Ovary (tissue), 9 donors: ENCODE results near the gene CLCN5. TPM values are rescaled to one million over a fixed set of nuclear protein-coding genes. Genes with fewer than 3 reads are reported as not detected.

Source experiments
- DNase-seq, 5 donors: peaks; one replicate each; pipeline ENCODE4 v3.0.0-alpha.2; 2019 to 2020
- H3K27ac ChIP-seq, 2 donors: fragments of 200-600 bp; one replicate each; pipeline versions ENCODE4 v1.5.1 to v1.8.0; 2019 to 2022
- H3K27me3 ChIP-seq: fragments of 200-600 bp; one replicate; pipeline ENCODE4 v1.8.0; 2022
- H3K36me3 ChIP-seq: fragments of 200-600 bp; sonication (generic); one replicate; pipeline ENCODE4 v1.5.1; 2019
- H3K4me1 ChIP-seq: one replicate; pipeline ENCODE4 v1.8.1; 2013; ENCODE audit warnings: mild to moderate bottlenecking, moderate library complexity; ENCODE audit not compliant: insufficient read depth
- H3K4me3 ChIP-seq: fragments of 200-600 bp; sonication (generic); one replicate; pipeline ENCODE4 v1.5.1; 2017
- H3K9me3 ChIP-seq, 2 donors: fragments of 200-600 bp in 1 of 2; sonication (generic) in 1 of 2; one replicate each; pipeline versions ENCODE4 v1.5.1 to v1.8.1; 2013 to 2019; ENCODE audit warnings: mild to moderate bottlenecking in 1 of 2, moderate library complexity in 1 of 2
- CTCF ChIP-seq, 3 donors: fragments of 450-650 bp in 2 of 3; fragments of 200-600 bp in 1 of 3; IDR thresholded peaks; one replicate each; pipeline versions ENCODE4 v1.5.1 to v1.8.0; 2016 to 2022; ENCODE audit warnings: antibody characterized with exemption in 3 of 3, mild to moderate bottlenecking in 1 of 3
- EP300 ChIP-seq: sonication (generic); formaldehyde crosslinking; IDR thresholded peaks from one replicate; pipeline ENCODE4 v1.6.1; 2017; ENCODE audit warnings: antibody characterized with exemption
- POLR2A ChIP-seq: fragments of 450-650 bp; IDR thresholded peaks from one replicate; pipeline ENCODE4 v1.6.1; 2017; ENCODE audit warnings: antibody characterized with exemption, mild to moderate bottlenecking, moderate library complexity
- WGBS, 3 donors: extraction: QIAGEN DNeasy Blood & Tissue Kit in 1 of 3; methylation state at CpG; one replicate each; pipeline versions ENCODE4 v1.1.5 to v1.1.7; 2013 to 2017; 5-methylcytosine and 5-hydroxymethylcytosine counted together
- intact Hi-C, 4 donors: fragments of 100-400 bp; cut with DNase I; formaldehyde crosslinking; loops; one replicate each; pipeline versions ENCODE4 v1.11.0 to v1.15.1; 2022 to 2023
- polyA plus RNA-seq, 2 donors: library from polyadenylated mRNA; stranded (reverse); fragments of 200-250 nt in 1 of 2; fragments of 350-450 nt in 1 of 2; fragmentation: Illumina TruSeq in 1 of 2; extraction: RNeasy Lipid Tissue Mini Kit (QIAGEN cat#74804) in 1 of 2; gene quantifications; one replicate each; pipeline ENCODE4 v1.2.3, GENCODE V29; 2013 to 2014
- total RNA-seq, 7 donors: library from RNA; depleted of rRNA in 2 of 7; stranded (reverse); fragments of >200 nt in 2 of 7; fragmentation: NEBNext Ultra II Directional in 3 of 7; extraction: Animal tissue kit (Norgen Biotek cat#: 25700) in 3 of 7; gene quantifications; one replicate each; pipeline versions ENCODE4 v1.1.0 to v1.2.4, GENCODE V29; 2016 to 2023
- donor health status: DM: no; HTN: no; CAD: no; lungs with moderate emphysema.
- donor health status: DM: no; HTN: no; CAD: no.
- donor health status: Bipolar disorder and iron deficiency.
- donor health status: DM: yes; HTN: yes; CAD: no.
- donor health status: DM: no; HTN: no; CAD: no.
- donor health status: DM: yes; HTN: yes; CAD: no.

CLCN5 gene
- total and polyA plus RNA-seq, 9 donors = 1.4 to 26.5 (median 16.2) TPM

GRCh38 chrX:49999087-49999486 lies 76.7 kb downstream of the CLCN5 start:
- no peak for DNase-seq
- no peaks in the 10 kb centered on the region for H3K9me3 ChIP-seq
- TF ChIP-seq POLR2A (no peak), CTCF (IDR thresholded peaks at IDR 0.05) (no peak), EP300 (no peak)
- no peak overlapping the region for H3K4me3 ChIP-seq
- 74 to 83% (median 77%) methylated on average over 3 of the region's 3 CpGs for WGBS, 3 donors
- no peaks in the 10 kb centered on the region for H3K36me3 ChIP-seq
- no peak overlapping the region for H3K27ac ChIP-seq
- H3K27me3 ChIP-seq = no peaks in the 10 kb centered on the region
- intact Hi-C loops = no loop called here
- H3K4me1 ChIP-seq = no peaks in the 10 kb centered on the region

- no peaks in the 10 kb centered on the region for H3K36me3 ChIP-seq
- H3K27me3 ChIP-seq = no peaks in the 10 kb centered on the region
- no peaks in the 10 kb centered on the region for H3K4me1 ChIP-seq
- H3K4me3 ChIP-seq = no peak overlapping the region
- intact Hi-C loops = no loop called here
- H3K27ac ChIP-seq = no peak overlapping the region
- no peaks in the 10 kb centered on the region for H3K9me3 ChIP-seq
- TF ChIP-seq POLR2A (no peak), CTCF (IDR thresholded peaks at IDR 0.05) (no peak), EP300 (no peak)
- DNase-seq = no peak
Measured at GRCh38 chrX:50000937-50001542, 78.6 kb downstream of the CLCN5 start.

GRCh38 chrX:50002067-50002714 lies 79.8 kb downstream of the CLCN5 start:
- H3K27ac ChIP-seq = no peak overlapping the region
- no peaks in the 10 kb centered on the region for H3K27me3 ChIP-seq
- H3K4me1 ChIP-seq = no peaks in the 10 kb centered on the region
- no peaks in the 10 kb centered on the region for H3K9me3 ChIP-seq
- TF ChIP-seq EP300 (no peak), POLR2A (no peak), CTCF (IDR thresholded peaks at IDR 0.05) (no peak)
- intact Hi-C loops = no loop called here
- H3K36me3 ChIP-seq = no peaks in the 10 kb centered on the region
- WGBS, 3 donors = 37 to 41% (median 39%) methylated on average over 2 of the region's 2 CpGs
- H3K4me3 ChIP-seq = no peak overlapping the region
- no peak for DNase-seq

- TF ChIP-seq CTCF (IDR thresholded peaks at IDR 0.05) (no peak), POLR2A (no peak), EP300 (no peak)
- intact Hi-C loops = no loop called here
- H3K27ac ChIP-seq = no peak overlapping the region
- no peaks in the 10 kb centered on the region for H3K36me3 ChIP-seq
- H3K4me1 ChIP-seq = no peaks in the 10 kb centered on the region
- 72 to 77% (median 74%) methylated on average over 4 of the region's 4 CpGs for WGBS, 3 donors
- no peaks in the 10 kb centered on the region for H3K9me3 ChIP-seq
- DNase-seq = no peak
- H3K4me3 ChIP-seq = no peak overlapping the region
- H3K27me3 ChIP-seq = no peaks in the 10 kb centered on the region
Measured at GRCh38 chrX:50003467-50003866, 81.1 kb downstream of the CLCN5 start.
